HepG2 (cell line): ENCODE data around the gene PTMA. TPM values are rescaled to one million over a fixed set of nuclear protein-coding genes. Genes with fewer than 3 reads are reported as not detected.

Experiments
- BHLHE40 ChIP-seq: IDR thresholded peaks from 2 replicates; pipeline ENCODE4 v1.6.1; 2011; ENCODE audit warnings: low read length, improper control_type of control experiment
- DBP ChIP-seq: sonication (generic); formaldehyde crosslinking; IDR thresholded peaks from 2 replicates; pipeline ENCODE4 v1.4.0; 2020; ENCODE audit warnings: missing genetic modification reagents; ENCODE audit errors: not compliant biosample characterization
- DNMT1 ChIP-seq: sonication (generic); formaldehyde crosslinking; IDR thresholded peaks from 2 replicates; pipeline ENCODE4 v1.5.1; 2020; ENCODE audit warnings: mild to moderate bottlenecking, missing genetic modification reagents
- HOXA5 ChIP-seq: sonication (generic); formaldehyde crosslinking; IDR thresholded peaks from 2 replicates; pipeline ENCODE4 v1.4.0; 2020; ENCODE audit warnings: missing genetic modification reagents
- SETDB1 ChIP-seq: sonication (generic); formaldehyde crosslinking; IDR thresholded peaks from 2 replicates; pipeline ENCODE4 v1.5.1; 2020; ENCODE audit warnings: missing genetic modification reagents, mild to moderate bottlenecking, borderline replicate concordance
- SMARCC2 ChIP-seq: fragments of 450-650 bp; IDR thresholded peaks from 2 replicates; pipeline ENCODE4 v1.6.1; 2017; ENCODE audit warnings: antibody characterized with exemption, mild to moderate bottlenecking
- SNRNP70 ChIP-seq: fragments of 200-400 bp; formaldehyde crosslinking; IDR thresholded peaks from 2 replicates; pipeline ENCODE4 v1.6.1; 2017; ENCODE audit warnings: mild to moderate bottlenecking, low read depth, low read length, moderate library complexity
- TMF1 ChIP-seq: sonication (generic); formaldehyde crosslinking; IDR thresholded peaks from 2 replicates; pipeline ENCODE4 v1.8.1; 2022; ENCODE audit warnings: low read depth, missing genetic modification reagents
- YY1 ChIP-seq: IDR thresholded peaks from 2 replicates; pipeline ENCODE4 v1.6.1; 2011; ENCODE audit warnings: low read length, low read depth, moderate library complexity, mild to moderate bottlenecking; ENCODE audit not compliant: insufficient read depth, insufficient replicate concordance
- ZFY ChIP-seq: sonication (generic); formaldehyde crosslinking; IDR thresholded peaks from 2 replicates; pipeline ENCODE4 v1.4.0; 2020; ENCODE audit warnings: missing genetic modification reagents
- ZNF232 ChIP-seq: sonication (generic); formaldehyde crosslinking; IDR thresholded peaks from 2 replicates; pipeline ENCODE4 v1.4.0; 2020; ENCODE audit warnings: missing genetic modification reagents, borderline replicate concordance
- ZNF354B ChIP-seq: sonication (generic); formaldehyde crosslinking; IDR thresholded peaks from 2 replicates; pipeline ENCODE4 v1.8.0; 2022; ENCODE audit warnings: mild to moderate bottlenecking, missing genetic modification reagents
- ZNF407 ChIP-seq: sonication (generic); formaldehyde crosslinking; IDR thresholded peaks from one replicate; pipeline ENCODE4 v1.5.1; 2020; ENCODE audit warnings: mild to moderate bottlenecking, missing genetic modification reagents; ENCODE audit errors: not compliant biosample characterization
- ZNF598 ChIP-seq: sonication (generic); formaldehyde crosslinking; IDR thresholded peaks from 2 replicates; pipeline ENCODE4 v1.5.1; 2020; ENCODE audit warnings: mild to moderate bottlenecking, missing genetic modification reagents, borderline replicate concordance
- ZSCAN29 ChIP-seq: sonication (generic); formaldehyde crosslinking; conservative IDR thresholded peaks from 2 replicates; pipeline ENCODE4 v1.4.0; 2020; ENCODE audit warnings: mild to moderate bottlenecking, missing genetic modification reagents
- polyA plus RNA-seq, 8 experiments: library from polyadenylated mRNA; depleted of rRNA in 3 of 8; stranded (reverse) in 7 of 8; unstranded in 1 of 8; fragments of >200 nt; fragmentation: Illumina TruSeq in 4 of 8; extraction: Trizol in 4 of 8; gene quantifications; 2 replicates each; pipeline versions ENCODE4 v1.2.1 to v1.2.3, GENCODE V29; 2011 to 2016; ENCODE audit warnings: low read depth in 4 of 8, missing spikeins in 1 of 8, mixed read lengths in 1 of 8; ENCODE audit not compliant: insufficient read depth in 1 of 8
- total RNA-seq, 5 experiments: library from RNA; depleted of rRNA; stranded (reverse); fragments of >200 nt; fragmentation: Illumina TruSeq; extraction: Trizol; gene quantifications; 2 replicates each; pipeline ENCODE4 v1.2.3, GENCODE V29; 2016; ENCODE audit warnings: low read depth in 1 of 5
- TF ChIP-seq, protein P1 (sequence below): IDR thresholded peaks from 2 replicates; pipeline ENCODE4 v1.6.1; 2018; ENCODE audit warnings: missing genetic modification reagents
- TF ChIP-seq, protein P2 (sequence below): sonication (generic); formaldehyde crosslinking; IDR thresholded peaks from 2 replicates; pipeline ENCODE4 v1.5.1; 2020; ENCODE audit warnings: mild to moderate bottlenecking, missing genetic modification reagents, moderate library complexity

The PTMA gene
- total and polyA plus RNA-seq, 2 of the 13 experiments (the other 11 are each of a cell fraction or from before 2014, with no cell fraction given), result 190 to 1,086 TPM

GRCh38 chr2:231680992-231681852, 27.1 kb upstream of the PTMA start (continued):
- TF ChIP-seq DBP (CRISPR knock-in tag) (peak; percentile 50), SMARCC2 (no peak), SETDB1 (CRISPR knock-in tag) (no peak), HOXA5 (CRISPR knock-in tag) (0 out of 2 replicates have a peak, but pooled peaks have one; percentile 24), BHLHE40 (peak; percentile 48; the same call in 1 of the 2 replicates), ZNF232 (CRISPR knock-in tag) (no peak), ZNF598 (CRISPR knock-in tag) (peak; percentile 52; the same call in 1 of the 2 replicates), TMF1 (CRISPR knock-in tag) (peak; percentile 99), DNMT1 (CRISPR knock-in tag) (peak; percentile 91), ZFY (CRISPR knock-in tag) (peak; percentile 98), YY1 (peak; percentile 70), ZSCAN29 (CRISPR knock-in tag) (peak; percentile 92), ZNF354B (CRISPR knock-in tag) (peak; percentile 96), SNRNP70 (no peak), ZNF407 (CRISPR knock-in tag) (peak; percentile 60)
- TF ChIP-seq, protein P1, sequence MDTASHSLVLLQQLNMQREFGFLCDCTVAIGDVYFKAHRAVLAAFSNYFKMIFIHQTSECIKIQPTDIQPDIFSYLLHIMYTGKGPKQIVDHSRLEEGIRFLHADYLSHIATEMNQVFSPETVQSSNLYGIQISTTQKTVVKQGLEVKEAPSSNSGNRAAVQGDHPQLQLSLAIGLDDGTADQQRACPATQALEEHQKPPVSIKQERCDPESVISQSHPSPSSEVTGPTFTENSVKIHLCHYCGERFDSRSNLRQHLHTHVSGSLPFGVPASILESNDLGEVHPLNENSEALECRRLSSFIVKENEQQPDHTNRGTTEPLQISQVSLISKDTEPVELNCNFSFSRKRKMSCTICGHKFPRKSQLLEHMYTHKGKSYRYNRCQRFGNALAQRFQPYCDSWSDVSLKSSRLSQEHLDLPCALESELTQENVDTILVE (CRISPR knock-in tag), result peak; percentile 17; the same call in 1 of the 2 replicates
- TF ChIP-seq, protein P2, sequence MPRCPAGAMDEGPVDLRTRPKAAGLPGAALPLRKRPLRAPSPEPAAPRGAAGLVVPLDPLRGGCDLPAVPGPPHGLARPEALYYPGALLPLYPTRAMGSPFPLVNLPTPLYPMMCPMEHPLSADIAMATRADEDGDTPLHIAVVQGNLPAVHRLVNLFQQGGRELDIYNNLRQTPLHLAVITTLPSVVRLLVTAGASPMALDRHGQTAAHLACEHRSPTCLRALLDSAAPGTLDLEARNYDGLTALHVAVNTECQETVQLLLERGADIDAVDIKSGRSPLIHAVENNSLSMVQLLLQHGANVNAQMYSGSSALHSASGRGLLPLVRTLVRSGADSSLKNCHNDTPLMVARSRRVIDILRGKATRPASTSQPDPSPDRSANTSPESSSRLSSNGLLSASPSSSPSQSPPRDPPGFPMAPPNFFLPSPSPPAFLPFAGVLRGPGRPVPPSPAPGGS (CRISPR knock-in tag), result peak; percentile 96; the same call in 1 of the 2 replicates
